Stimulated activated CD4-positive, alpha-beta T cell treated with anti-CD3 and anti-CD28 coated beads, Interleukin-15, amount 100 ng/mL, for 48 hours (primary cell): ENCODE data around the gene FAIM.
"Not testable (repeated sequence)": the region's sequence is repeated elsewhere in the genome, so short reads cannot be mapped to it uniquely, and the experiment has no call there.

Source experiments
- DNase-seq, 2 donors: peaks; one replicate each; pipeline ENCODE4 v3.0.0-alpha.2; 2020; ENCODE audit warnings: low read depth in 2 of 2

Gene FAIM, protein sequence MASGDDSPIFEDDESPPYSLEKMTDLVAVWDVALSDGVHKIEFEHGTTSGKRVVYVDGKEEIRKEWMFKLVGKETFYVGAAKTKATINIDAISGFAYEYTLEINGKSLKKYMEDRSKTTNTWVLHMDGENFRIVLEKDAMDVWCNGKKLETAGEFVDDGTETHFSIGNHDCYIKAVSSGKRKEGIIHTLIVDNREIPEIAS

DNA sequence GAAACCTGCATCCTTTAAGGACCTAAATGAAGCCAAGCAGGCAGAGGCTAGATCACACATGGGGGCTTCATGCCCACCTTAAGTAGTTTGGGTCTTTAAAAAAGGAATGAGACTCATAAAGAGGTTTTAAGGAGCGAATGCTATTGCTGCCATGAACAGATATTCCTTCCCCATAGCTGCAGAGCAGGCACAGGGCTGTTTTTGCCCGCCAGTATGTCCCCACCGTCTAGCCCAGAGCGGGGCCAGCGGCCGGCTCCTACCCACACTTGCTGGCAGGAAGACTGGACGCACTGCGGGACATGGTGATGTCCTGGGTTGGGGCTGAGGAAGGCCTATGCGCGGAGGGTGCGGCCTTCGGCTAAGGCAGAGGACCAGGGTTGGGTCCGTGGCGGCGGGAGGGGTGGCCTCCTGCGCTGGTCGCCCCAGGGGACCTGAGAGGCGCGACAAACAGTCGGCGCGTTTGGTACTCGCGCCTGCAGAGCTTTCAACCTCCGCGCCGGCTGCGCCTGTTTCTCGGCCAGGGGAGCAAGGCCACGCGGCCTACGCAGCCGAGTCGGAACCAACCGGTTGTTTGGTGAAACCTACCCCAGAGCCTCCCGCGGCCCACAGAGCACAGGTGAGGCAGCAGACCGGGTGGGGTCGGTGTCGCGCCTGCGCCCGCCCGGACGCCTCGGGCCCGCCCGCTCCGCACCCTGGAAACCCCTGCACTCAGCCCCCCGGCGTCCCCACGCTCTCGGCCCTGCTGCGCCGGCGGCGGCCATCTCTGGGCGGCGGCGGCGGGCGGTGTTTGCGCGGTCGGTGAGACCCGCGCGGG is at the start of gene FAIM:
FAIM (plus strand) TSS at position 450 of the 814 bp plus-strand sequence. CDS start 10,956 bp downstream, outside the sequence.
- DNase-seq = peak; percentile 49 to 51

GRCh38 chr3:138559134-138559533 is 49.4 kb upstream of the FAIM start:
- DNase-seq = no peak

DNA sequence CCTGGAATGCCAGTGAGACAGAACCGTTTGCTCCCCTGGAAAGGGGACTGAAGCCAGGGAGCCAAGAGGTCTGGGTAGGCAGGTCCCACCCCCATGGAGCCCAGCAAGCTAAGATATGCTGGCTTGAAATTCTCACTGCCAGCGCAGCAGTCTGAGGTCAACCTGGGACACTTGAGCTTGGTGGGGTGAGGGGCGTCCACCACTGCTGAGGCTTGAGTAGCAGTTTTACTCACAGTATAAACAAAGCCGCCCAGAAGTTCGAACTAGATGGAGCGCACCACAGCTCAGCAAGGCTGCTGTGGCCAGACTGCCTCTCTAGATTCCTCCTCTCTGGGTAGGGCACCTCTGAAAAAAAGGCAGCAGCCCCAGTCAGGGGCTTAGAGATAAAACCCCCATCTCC is 48.1 kb upstream of the FAIM start:
- no peak for DNase-seq

DNA sequence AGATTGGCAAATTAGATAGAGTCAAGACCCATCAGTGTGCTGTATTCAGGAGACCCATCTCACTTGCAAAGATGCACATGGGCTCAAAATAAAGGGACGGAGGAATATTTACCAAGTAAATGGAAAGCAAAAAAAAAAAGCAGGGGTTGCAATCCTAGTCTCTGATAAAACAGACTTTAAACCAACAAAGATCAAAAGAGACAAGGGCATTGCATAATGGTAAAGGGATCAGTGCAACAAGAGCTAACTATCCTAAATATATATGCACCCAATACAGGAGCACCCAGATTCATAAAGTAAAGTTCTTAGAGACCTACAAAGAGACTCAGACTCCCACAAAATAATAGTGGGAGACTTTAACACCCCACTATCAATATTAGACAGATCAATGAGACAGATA is 45.7 kb upstream of the FAIM start:
- DNase-seq = not testable (repeated sequence)

GRCh38 chr3:138566293-138566692 is 42.3 kb upstream of the FAIM start:
- not testable (repeated sequence) for DNase-seq

GRCh38 chr3:138567403-138567802 is 41.2 kb upstream of the FAIM start:
- no peak for DNase-seq

GRCh38 chr3:138569090-138569489 is 39.5 kb upstream of the FAIM start:
- no peak for DNase-seq

DNA sequence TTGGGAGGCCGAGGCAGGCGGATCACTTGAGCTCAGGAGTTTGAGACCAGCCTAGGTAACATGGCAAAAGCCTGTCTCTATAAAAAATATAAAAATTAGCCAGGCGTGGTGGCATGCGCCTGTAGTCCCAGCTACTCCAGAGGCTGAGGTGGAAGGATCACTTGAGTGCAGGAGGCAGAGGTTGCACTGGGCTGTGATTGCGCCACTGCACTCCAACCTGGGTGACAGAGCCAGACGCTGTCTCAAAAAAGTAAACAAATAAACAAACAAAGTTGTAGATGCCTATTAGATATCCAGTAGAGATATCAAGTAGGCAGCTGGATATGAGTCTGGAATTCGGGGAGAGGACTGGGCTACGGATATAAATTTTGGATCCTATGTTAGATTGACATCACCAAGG is 38.9 kb upstream of the FAIM start:
- not testable (repeated sequence) for DNase-seq

DNA sequence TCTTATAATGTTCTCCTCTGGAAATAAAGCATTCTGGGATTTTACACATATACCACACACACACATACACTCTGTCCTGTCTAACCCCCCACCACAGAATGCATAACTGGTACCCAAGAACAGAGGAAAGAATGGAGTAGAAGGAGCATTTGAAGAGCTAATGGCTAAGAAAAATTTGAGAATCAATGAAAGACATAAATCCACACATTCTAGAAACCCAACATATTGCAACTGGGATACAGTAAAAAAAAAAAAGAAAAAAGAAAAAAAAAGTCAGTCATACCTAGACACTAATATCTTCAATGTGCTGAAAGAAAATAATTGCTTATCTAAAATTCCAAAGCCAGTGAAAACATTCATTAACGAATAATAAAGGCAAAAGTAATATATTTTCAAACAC is 35.4 kb upstream of the FAIM start:
- DNase-seq = no peak

DNA sequence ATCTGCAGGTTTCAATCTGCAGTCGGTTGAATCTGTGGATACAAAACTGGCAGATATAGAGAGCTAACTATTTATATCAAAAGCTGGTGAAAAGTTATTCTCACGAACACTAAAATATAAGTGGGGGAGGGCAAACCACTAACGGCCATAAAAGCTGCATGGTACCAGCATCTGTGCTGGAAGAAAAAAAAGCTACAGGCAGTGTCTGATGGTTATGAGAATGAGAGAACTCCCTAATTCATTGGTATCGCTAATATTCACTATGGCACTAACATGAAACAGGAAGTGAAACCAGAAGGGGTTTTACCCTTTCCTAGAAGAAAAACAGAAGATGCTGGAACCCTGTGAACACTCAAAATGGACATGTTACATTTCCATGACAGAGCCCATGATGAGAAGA is 30.4 kb upstream of the FAIM start:
- no peak for DNase-seq

GRCh38 chr3:138578961-138579574 is 29.5 kb upstream of the FAIM start:
- DNase-seq = no peak

DNA sequence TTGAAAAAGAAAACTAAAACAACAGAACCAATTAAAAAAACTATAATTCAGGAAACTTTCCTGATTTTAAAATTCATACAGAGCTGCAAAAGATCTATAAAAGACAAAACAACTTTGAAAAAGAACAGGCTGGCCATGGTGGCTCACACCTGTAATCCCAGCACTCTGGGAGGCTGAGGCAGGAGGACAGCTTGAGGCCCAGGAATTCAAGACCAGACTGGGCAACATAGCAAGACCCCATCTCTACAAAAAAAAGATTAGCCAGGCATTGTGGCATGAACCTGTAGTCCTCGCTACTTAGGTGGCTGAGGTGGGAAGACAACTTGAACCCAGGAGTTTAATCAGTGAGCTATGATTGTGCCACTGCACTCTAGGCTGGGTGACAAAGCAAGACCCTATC is 21.2 kb upstream of the FAIM start:
- DNase-seq = no peak

- DNase-seq = no peak
Observed at GRCh38 chr3:138588445-138588844, 20.1 kb upstream of the FAIM start.

DNA sequence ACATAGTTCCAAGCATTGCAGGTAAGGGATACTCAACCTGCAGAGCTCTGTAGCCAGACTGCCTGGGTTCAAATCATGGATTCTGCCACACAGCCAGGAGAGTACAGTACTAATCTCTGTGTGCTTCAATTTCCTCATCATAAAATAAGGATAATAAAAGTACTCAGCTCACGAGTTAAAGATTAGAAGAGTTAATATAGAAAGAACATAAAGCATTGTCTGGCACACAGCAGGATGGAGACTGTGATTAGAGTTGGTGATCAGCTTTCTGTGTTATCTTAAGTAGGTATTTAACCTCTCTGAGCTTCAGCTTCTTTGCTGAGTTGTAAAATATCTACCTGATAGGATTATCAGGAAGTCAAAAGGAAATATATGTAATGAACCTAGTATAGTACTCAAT is 17.2 kb upstream of the FAIM start:
- no peak for DNase-seq

DNA sequence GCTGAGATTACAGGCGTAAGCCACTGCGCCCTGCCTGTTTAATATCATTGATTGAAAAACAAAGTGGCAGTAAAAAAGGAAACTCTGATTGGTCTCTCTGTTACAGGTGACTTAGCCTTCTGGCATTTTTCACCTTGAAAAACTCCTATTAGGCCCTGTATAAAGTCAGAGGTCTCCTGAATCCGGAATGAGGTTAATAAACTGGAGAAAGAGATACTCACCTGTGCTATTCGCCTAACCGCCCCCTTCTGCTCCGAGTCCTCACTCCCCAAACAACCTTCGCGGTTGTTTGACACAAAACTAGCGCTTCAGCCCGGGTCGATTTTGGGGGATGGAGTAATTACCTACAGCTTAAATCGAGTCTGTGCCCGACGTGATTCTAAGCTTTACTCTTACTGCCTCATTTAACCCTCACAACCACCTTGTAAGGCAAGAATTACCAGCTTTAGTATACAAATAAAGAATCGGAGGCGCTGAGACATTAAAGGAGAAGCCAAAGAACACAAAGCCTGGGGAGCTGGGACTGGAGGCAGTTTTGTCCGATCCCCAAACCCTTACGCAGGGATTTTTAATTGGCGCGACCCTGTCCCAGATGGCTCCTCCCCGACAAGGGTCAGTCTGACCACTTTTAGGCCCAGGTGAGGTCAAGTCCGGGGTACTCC is 15.0 kb upstream of the FAIM start:
- DNase-seq = no peak

GRCh38 chr3:138594150-138594934 is 14.2 kb upstream of the FAIM start, which contains the start of gene CEP70:
TSS of gene CEP70 (minus strand) at chr3:138594260. CDS start at chr3:138572927, 21,333 bp downstream.
- peak; percentile 76 to 84 for DNase-seq

- no peak for DNase-seq
Observed at GRCh38 chr3:138594935-138595610, 13.5 kb upstream of the FAIM start.

GRCh38 chr3:138597186-138597976 is 11.2 kb upstream of the FAIM start:
- not testable (repeated sequence) for DNase-seq

- no peak for DNase-seq
Observed at GRCh38 chr3:138598534-138598933, 10.0 kb upstream of the FAIM start.
